ENCODE measurements around the gene RALGAPB. TPM values are rescaled to one million over a fixed set of nuclear protein-coding genes. Genes with fewer than 3 reads are reported as not detected.

RALGAPB gene
- total and polyA plus RNA-seq, 11 donors: 7.6 to 31.4 (median 26.0) TPM

GRCh38 chr20:38559764-38560163, 87.1 kb downstream of the RALGAPB start:
- peaks cover 0 to 3% (median 0%) of the 10 kb centered on the region in 12 donors for H3K4me1 ChIP-seq
- H3K4me3 ChIP-seq: no peak overlapping the region
- no peak overlapping the region for H3K27ac ChIP-seq
- no peak for DNase-seq
- H3K36me3 ChIP-seq: peaks cover 0 to 98% (median 92%) of the 10 kb centered on the region in 9 donors
- H3K27me3 ChIP-seq: no peaks in the 10 kb centered on the region
- intact Hi-C loops (cut with DNase I): no loop called here
- WGBS, 4 donors: 91 to 97% (median 94%) methylated on average over 3 of the region's 3 CpGs
- TF ChIP-seq POLR2A (IDR thresholded peaks at IDR 0.05) (no peak), CTCF (IDR thresholded peaks at IDR 0.05) (no peak)
- ATAC-seq: no peak
- H3K9me3 ChIP-seq: peaks cover 0 to 6% (median 0%) of the 10 kb centered on the region in 12 donors

GRCh38 chr20:38563802-38564431, 91.3 kb downstream of the RALGAPB start:
- intact Hi-C loops (cut with DNase I): no loop called here
- H3K4me1 ChIP-seq: peaks cover 0 to 3% (median 0%) of the 10 kb centered on the region in 12 donors
- H3K27ac ChIP-seq: no peak overlapping the region
- WGBS, 4 donors: 91 to 99% (median 96%) methylated on average over 6 of the region's 6 CpGs
- TF ChIP-seq CTCF (IDR thresholded peaks at IDR 0.05) (no peak), POLR2A (IDR thresholded peaks at IDR 0.05) (no peak)
- H3K4me3 ChIP-seq: no peak overlapping the region
- peaks cover 0 to 97% (median 92%) of the 10 kb centered on the region in 9 donors for H3K36me3 ChIP-seq
- H3K27me3 ChIP-seq: no peaks in the 10 kb centered on the region
- no peak for DNase-seq
- no peaks in the 10 kb centered on the region for H3K9me3 ChIP-seq
- ATAC-seq: no peak

- intact Hi-C loops (cut with DNase I): no loop called here
- 88 to 100% (median 97%) methylated on average over 1 of the region's 1 CpG for WGBS, 4 donors
- Histone ChIP-seq H3K4me3 (no peak overlapping the region), H3K27ac (no peak overlapping the region), H3K27me3 (no peaks in the 10 kb centered on the region), H3K9me3 (no peaks in the 10 kb centered on the region), H3K4me1 (peaks cover 0 to 4% (median 0%) of the 10 kb centered on the region in 12 donors), H3K36me3 (peaks cover 0 to 97% (median 92%) of the 10 kb centered on the region in 9 donors)
- DNase-seq (no peak), ATAC-seq (no peak)
- TF ChIP-seq CTCF (IDR thresholded peaks at IDR 0.05) (no peak), POLR2A (IDR thresholded peaks at IDR 0.05) (no peak)
These were observed 92.0 kb downstream of the RALGAPB start for GRCh38 chr20:38564680-38565079.

- 89 to 97% (median 94%) methylated on average over 6 of the region's 6 CpGs for WGBS, 4 donors
- ATAC-seq (no peak), DNase-seq (no peak)
- intact Hi-C loops (cut with DNase I): no loop called here
- peaks cover 0 to 98% (median 92%) of the 10 kb centered on the region in 9 donors for H3K36me3 ChIP-seq
- no peaks in the 10 kb centered on the region for H3K27me3 ChIP-seq
- H3K4me1 ChIP-seq: peaks cover 0 to 4% (median 0%) of the 10 kb centered on the region in 12 donors
- H3K9me3 ChIP-seq: no peaks in the 10 kb centered on the region
- H3K27ac ChIP-seq: no peak overlapping the region
- no peak for TF ChIP-seq POLR2A (IDR thresholded peaks at IDR 0.05)
- TF ChIP-seq CTCF (IDR thresholded peaks at IDR 0.05): no peak
- no peak overlapping the region for H3K4me3 ChIP-seq
These were observed 93.5 kb downstream of the RALGAPB start for GRCh38 chr20:38566036-38566598.

Data from heart left ventricle (tissue), 16 donors.